WERI-Rb-1 (cell line): Measurements from ENCODE around the gene CDY1.
"Not testable (repeated sequence)": the region's sequence is repeated elsewhere in the genome, so short reads cannot be mapped to it uniquely, and the experiment has no call there.

Source experiments
- DNase-seq: peaks from one replicate; pipeline ENCODE4 v3.0.0-alpha.2; 2020
- H3K27ac ChIP-seq: fragments of 250-450 bp; sonication (Bioruptor Pico); 2 replicates; pipeline ENCODE4 v1.5.1; 2020; ENCODE audit warnings: mild to moderate bottlenecking, moderate library complexity
- H3K27me3 ChIP-seq: fragments of 250-450 bp; sonication (Bioruptor Pico); 2 replicates; pipeline ENCODE4 v1.5.1; 2021; ENCODE audit warnings: mild to moderate bottlenecking, low read depth, moderate library complexity; ENCODE audit not compliant: insufficient read depth, severe bottlenecking
- H3K36me3 ChIP-seq: fragments of 250-450 bp; sonication (Bioruptor Pico); 2 replicates; pipeline ENCODE4 v1.5.1; 2020; ENCODE audit warnings: mild to moderate bottlenecking, moderate library complexity
- H3K4me3 ChIP-seq: 2 replicates; pipeline ENCODE4 v1.5.1; 2011; ENCODE audit warnings: low read depth, mild to moderate bottlenecking, control low read depth, low read length
- H3K9me3 ChIP-seq: fragments of 250-450 bp; sonication (Bioruptor Pico); 2 replicates; pipeline ENCODE4 v1.5.1; 2021; ENCODE audit warnings: mild to moderate bottlenecking, moderate library complexity; ENCODE audit not compliant: severe bottlenecking

Gene CDY1

DNA sequence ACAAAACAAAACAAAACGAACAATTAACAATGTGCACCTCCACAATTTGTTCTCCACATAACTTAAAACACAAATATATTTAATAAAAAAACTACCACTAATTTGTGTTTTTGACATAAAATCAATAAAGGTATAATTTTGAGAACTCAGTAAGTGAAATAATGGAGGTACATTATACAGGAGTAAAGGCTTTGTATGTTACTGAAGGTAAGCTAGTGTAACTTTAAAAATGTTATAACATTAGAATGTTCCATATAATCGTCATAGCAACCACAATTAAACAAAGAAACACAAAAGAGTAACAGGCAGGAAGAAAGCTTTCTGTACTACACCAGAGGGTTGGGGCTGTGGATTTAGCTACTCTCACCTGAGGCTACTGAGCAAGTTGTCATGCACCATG is at the start of gene CDY1:
Gene CDY1, plus strand, starts transcription at position 301 of the 400 bp plus-strand sequence. CDS start 326 bp downstream, outside the sequence.
- H3K4me3 ChIP-seq, H3K27me3 ChIP-seq, DNase-seq, H3K9me3 ChIP-seq, H3K36me3 ChIP-seq, H3K27ac ChIP-seq: not testable (repeated sequence)

DNA sequence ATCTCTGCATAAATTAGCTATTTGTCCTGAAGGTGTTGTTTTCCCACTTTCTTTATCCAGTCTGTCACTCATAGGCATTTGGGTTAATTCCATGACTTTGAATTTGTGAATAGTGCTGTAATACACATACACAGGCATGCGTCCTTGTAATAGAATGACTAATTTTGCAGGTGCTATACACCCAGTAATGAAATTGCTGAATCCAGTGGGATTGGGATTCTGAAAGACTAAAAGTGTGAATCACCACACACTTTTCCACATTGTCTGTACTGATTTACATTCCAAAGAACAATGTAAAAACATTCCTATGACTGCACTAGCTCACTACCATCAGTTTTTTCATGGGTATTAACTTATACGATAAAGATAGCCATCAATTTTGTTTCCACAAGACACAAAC is 28.6 kb upstream of the CDY1 start:
- not testable (repeated sequence) for DNase-seq, H3K36me3 ChIP-seq, H3K27me3 ChIP-seq, H3K27ac ChIP-seq, H3K4me3 ChIP-seq, H3K9me3 ChIP-seq

GRCh38 chrY:25620209-25620608 is 1.7 kb upstream of the CDY1 start:
- not testable (repeated sequence) for H3K4me3 ChIP-seq, H3K36me3 ChIP-seq, H3K27me3 ChIP-seq, H3K27ac ChIP-seq, DNase-seq, H3K9me3 ChIP-seq

DNA sequence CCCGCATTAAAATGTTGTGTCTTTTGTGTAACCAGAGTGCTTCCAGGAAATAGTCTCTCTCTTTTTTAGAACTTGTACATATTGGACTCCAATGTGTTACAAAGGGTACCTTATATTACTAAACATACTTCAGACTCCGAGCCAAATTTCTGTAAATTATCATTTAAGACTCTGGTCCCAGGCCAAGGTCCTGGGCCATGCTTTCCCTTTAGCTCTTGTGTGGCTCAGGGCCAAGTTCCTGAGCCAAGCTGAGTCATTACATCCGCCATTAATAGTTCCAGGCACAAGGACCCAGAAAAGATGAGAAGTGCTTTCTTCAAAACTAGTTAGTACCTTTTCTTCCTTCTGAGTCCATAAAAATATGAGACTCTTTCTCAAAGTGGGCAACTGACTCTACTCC is 4.6 kb downstream of the CDY1 start:
- not testable (repeated sequence) for H3K27ac ChIP-seq, DNase-seq, H3K9me3 ChIP-seq, H3K27me3 ChIP-seq, H3K4me3 ChIP-seq, H3K36me3 ChIP-seq

- not testable (repeated sequence) for H3K4me3 ChIP-seq, H3K9me3 ChIP-seq, H3K27me3 ChIP-seq, H3K36me3 ChIP-seq, H3K27ac ChIP-seq, DNase-seq
These were observed 8.6 kb downstream of the CDY1 start for GRCh38 chrY:25630383-25631112.

DNA sequence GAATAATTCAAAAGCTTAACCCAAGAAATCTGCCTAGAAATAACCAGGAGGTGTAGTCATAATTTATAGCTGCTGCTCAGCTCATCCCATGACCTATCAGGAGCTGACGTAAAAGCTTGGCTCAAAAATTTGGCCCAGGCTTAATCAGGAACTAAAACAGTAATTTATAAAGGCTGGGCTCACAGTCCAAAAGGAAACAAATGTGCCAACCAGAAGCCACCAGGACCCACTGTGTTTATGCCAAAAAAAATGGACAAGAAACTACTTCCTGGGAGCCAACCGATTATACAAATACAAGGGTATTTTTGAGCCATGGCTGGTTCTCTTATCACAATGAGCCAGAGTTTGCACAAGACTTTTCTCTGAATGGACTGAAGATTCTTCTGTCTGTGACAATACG is 17.9 kb downstream of the CDY1 start:
- DNase-seq, H3K9me3 ChIP-seq, H3K27ac ChIP-seq, H3K36me3 ChIP-seq, H3K27me3 ChIP-seq, H3K4me3 ChIP-seq: not testable (repeated sequence)

GRCh38 chrY:25643024-25643915 is 21.4 kb downstream of the CDY1 start:
- H3K4me3 ChIP-seq, H3K36me3 ChIP-seq, DNase-seq, H3K27ac ChIP-seq, H3K27me3 ChIP-seq, H3K9me3 ChIP-seq: not testable (repeated sequence)
